ENCODE results near the gene SLC25A24.

SLC25A24 gene

GRCh38 chr1:108158893-108159453 lies 41.2 kb downstream of the SLC25A24 start:
- Histone ChIP-seq H3K4me1 (ENCODE audit: insufficient read depth, low read length) (no peaks in the 10 kb centered on the region), H3K9me3 (ENCODE audit: insufficient read depth, low read length, severe bottlenecking) (peaks cover 7% of the 10 kb centered on the region), H4K20me1 (ENCODE audit: insufficient read depth, low read length) (no peaks in the 10 kb centered on the region), H3K36me3 (ENCODE audit: insufficient read depth, low read length) (peaks cover 40% of the 10 kb centered on the region), H3K79me2 (ENCODE audit: insufficient read depth, low read length) (no peaks in the 10 kb centered on the region), H3K27ac (ENCODE audit: low read length) (no peak overlapping the region), H3K9ac (ENCODE audit: low read depth, low read length) (no peak overlapping the region), H3K4me2 (ENCODE audit: insufficient read depth, low read length) (no peak overlapping the region), H2AFZ (ENCODE audit: low read depth, low read length) (no peak overlapping the region), H3K4me3 (ENCODE audit: low read depth in 1 of 2, low read length in 2 of 2) (no peak overlapping the region), H3K27me3 (ENCODE audit: insufficient read depth, low read length, poor library complexity) (no peaks in the 10 kb centered on the region)
- ATAC-seq (ENCODE audit: insufficient read depth, low read depth) (no peak), DNase-seq (no peak)
- TF ChIP-seq CTCF (IDR thresholded peaks at IDR 0.05; ENCODE audit: borderline replicate concordance, extremely low read depth, low read length, poor library complexity, severe bottlenecking), result no peak

GRCh38 chr1:108154314-108154713 lies 45.8 kb downstream of the SLC25A24 start:
- DNase-seq (no peak), ATAC-seq (ENCODE audit: insufficient read depth, low read depth) (no peak)
- no peaks in the 10 kb centered on the region for H4K20me1 ChIP-seq (ENCODE audit: insufficient read depth, low read length)
- no peak overlapping the region for H3K4me2 ChIP-seq (ENCODE audit: insufficient read depth, low read length)
- H3K9ac ChIP-seq (ENCODE audit: low read depth, low read length), result no peak overlapping the region
- H3K9me3 ChIP-seq (ENCODE audit: insufficient read depth, low read length, severe bottlenecking), result no peaks in the 10 kb centered on the region
- no peaks in the 10 kb centered on the region for H3K27me3 ChIP-seq (ENCODE audit: insufficient read depth, low read length, poor library complexity)
- no peak overlapping the region for H3K4me3 ChIP-seq (ENCODE audit: low read depth in 1 of 2, low read length in 2 of 2)
- H3K79me2 ChIP-seq (ENCODE audit: insufficient read depth, low read length), result no peaks in the 10 kb centered on the region
- H3K4me1 ChIP-seq (ENCODE audit: insufficient read depth, low read length), result no peaks in the 10 kb centered on the region
- TF ChIP-seq EZH2 (IDR thresholded peaks at IDR 0.05; ENCODE audit: borderline replicate concordance, low read depth, low read length, severe bottlenecking), result no peak
- no peak overlapping the region for H3K27ac ChIP-seq (ENCODE audit: low read length)
- H3K36me3 ChIP-seq (ENCODE audit: insufficient read depth, low read length), result peaks cover 66% of the 10 kb centered on the region
- no peak overlapping the region for H2AFZ ChIP-seq (ENCODE audit: low read depth, low read length)

GRCh38 chr1:108152782-108153222 lies 47.3 kb downstream of the SLC25A24 start:
- DNase-seq, result no peak
- no peaks in the 10 kb centered on the region for H3K27me3 ChIP-seq (ENCODE audit: insufficient read depth, low read length, poor library complexity)
- H3K4me1 ChIP-seq (ENCODE audit: insufficient read depth, low read length), result no peaks in the 10 kb centered on the region
- no peak for ATAC-seq (ENCODE audit: insufficient read depth, low read depth)
- H3K4me3 ChIP-seq (ENCODE audit: low read depth in 1 of 2, low read length in 2 of 2), result no peak overlapping the region
- H3K79me2 ChIP-seq (ENCODE audit: insufficient read depth, low read length), result no peaks in the 10 kb centered on the region
- no peak overlapping the region for H3K4me2 ChIP-seq (ENCODE audit: insufficient read depth, low read length)
- no peak overlapping the region for H2AFZ ChIP-seq (ENCODE audit: low read depth, low read length)
- peaks cover 81% of the 10 kb centered on the region for H3K36me3 ChIP-seq (ENCODE audit: insufficient read depth, low read length)
- no peaks in the 10 kb centered on the region for H4K20me1 ChIP-seq (ENCODE audit: insufficient read depth, low read length)
- H3K9ac ChIP-seq (ENCODE audit: low read depth, low read length), result no peak overlapping the region
- TF ChIP-seq CTCF (IDR thresholded peaks at IDR 0.05; ENCODE audit: borderline replicate concordance, extremely low read depth, low read length, poor library complexity, severe bottlenecking) (no peak), EZH2 (IDR thresholded peaks at IDR 0.05; ENCODE audit: borderline replicate concordance, low read depth, low read length, severe bottlenecking) (no peak)
- H3K9me3 ChIP-seq (ENCODE audit: insufficient read depth, low read length, severe bottlenecking), result no peaks in the 10 kb centered on the region
- H3K27ac ChIP-seq (ENCODE audit: low read length), result no peak overlapping the region

- H3K4me1 ChIP-seq (ENCODE audit: insufficient read depth, low read length), result no peaks in the 10 kb centered on the region
- H3K79me2 ChIP-seq (ENCODE audit: insufficient read depth, low read length), result no peaks in the 10 kb centered on the region
- peaks cover 74% of the 10 kb centered on the region for H3K36me3 ChIP-seq (ENCODE audit: insufficient read depth, low read length)
- DNase-seq (no peak), ATAC-seq (ENCODE audit: insufficient read depth, low read depth) (no peak)
- no peaks in the 10 kb centered on the region for H3K27me3 ChIP-seq (ENCODE audit: insufficient read depth, low read length, poor library complexity)
- no peak overlapping the region for H3K9ac ChIP-seq (ENCODE audit: low read depth, low read length)
- no peak overlapping the region for H3K4me2 ChIP-seq (ENCODE audit: insufficient read depth, low read length)
- H3K4me3 ChIP-seq (ENCODE audit: low read depth in 1 of 2, low read length in 2 of 2), result no peak overlapping the region
- no peak for TF ChIP-seq CTCF (IDR thresholded peaks at IDR 0.05; ENCODE audit: borderline replicate concordance, extremely low read depth, low read length, poor library complexity, severe bottlenecking)
- no peak for TF ChIP-seq EZH2 (IDR thresholded peaks at IDR 0.05; ENCODE audit: borderline replicate concordance, low read depth, low read length, severe bottlenecking)
- H3K27ac ChIP-seq (ENCODE audit: low read length), result no peak overlapping the region
- no peaks in the 10 kb centered on the region for H4K20me1 ChIP-seq (ENCODE audit: insufficient read depth, low read length)
- no peak overlapping the region for H2AFZ ChIP-seq (ENCODE audit: low read depth, low read length)
- H3K9me3 ChIP-seq (ENCODE audit: insufficient read depth, low read length, severe bottlenecking), result no peaks in the 10 kb centered on the region
These were observed 48.6 kb downstream of the SLC25A24 start for GRCh38 chr1:108151548-108151947.

Measured in DND-41 (cell line).